HepG2 (cell line): ENCODE data around the gene PDPK1. TPM values are rescaled to one million over a fixed set of nuclear protein-coding genes. Genes with fewer than 3 reads are reported as not detected.
A peak's percentile ranks its signal among the peaks of the same experiment; 100 is the strongest.

ENCODE experiments used
- AHR ChIP-seq: IDR thresholded peaks from 2 replicates; pipeline ENCODE4 v1.6.1; 2018; ENCODE audit warnings: missing genetic modification reagents, missing compliant biosample characterization
- BCL6 ChIP-seq: IDR thresholded peaks from 2 replicates; pipeline ENCODE4 v1.6.1; 2016; ENCODE audit warnings: missing genetic modification reagents, missing compliant biosample characterization
- CBX5 ChIP-seq: sonication (generic); formaldehyde crosslinking; IDR thresholded peaks from 2 replicates; pipeline ENCODE4 v1.4.0; 2020; ENCODE audit warnings: missing genetic modification reagents, borderline replicate concordance
- CCDC6 ChIP-seq: sonication (generic); formaldehyde crosslinking; IDR thresholded peaks from 2 replicates; pipeline ENCODE4 v1.8.1; 2022; ENCODE audit warnings: mild to moderate bottlenecking, missing genetic modification reagents, moderate library complexity
- CSRNP1 ChIP-seq: sonication (generic); formaldehyde crosslinking; IDR thresholded peaks from 2 replicates; pipeline ENCODE4 v1.8.1; 2023; ENCODE audit warnings: mild to moderate bottlenecking, missing genetic modification reagents
- DPF2 ChIP-seq: sonication (generic); formaldehyde crosslinking; IDR thresholded peaks from 2 replicates; pipeline ENCODE4 v1.4.0; 2020; ENCODE audit warnings: mild to moderate bottlenecking, low read depth, missing genetic modification reagents, borderline replicate concordance
- ETV5 ChIP-seq: IDR thresholded peaks from 2 replicates; pipeline ENCODE4 v1.6.1; 2018; ENCODE audit warnings: missing biosample characterization, missing genetic modification reagents, inconsistent platforms, borderline replicate concordance
- IKZF1 ChIP-seq: fragments of 450-650 bp; IDR thresholded peaks from 2 replicates; pipeline ENCODE4 v1.7.1; 2016
- LBX2 ChIP-seq: sonication (generic); formaldehyde crosslinking; IDR thresholded peaks from 2 replicates; pipeline ENCODE4 v1.5.0; 2020; ENCODE audit warnings: missing genetic modification reagents, mild to moderate bottlenecking, borderline replicate concordance
- PAX8 ChIP-seq: sonication (generic); formaldehyde crosslinking; IDR thresholded peaks from 2 replicates; pipeline ENCODE4 v1.8.0; 2022; ENCODE audit warnings: mild to moderate bottlenecking, missing genetic modification reagents, borderline replicate concordance
- RARG ChIP-seq: sonication (generic); formaldehyde crosslinking; IDR thresholded peaks from 2 replicates; pipeline ENCODE4 v1.4.0; 2020; ENCODE audit warnings: low read depth, mild to moderate bottlenecking, missing genetic modification reagents
- SAP130 ChIP-seq: IDR thresholded peaks from 2 replicates; pipeline ENCODE4 v1.6.1; 2016; ENCODE audit warnings: low read depth
- THRA ChIP-seq: sonication (generic); formaldehyde crosslinking; IDR thresholded peaks from 2 replicates; pipeline ENCODE4 v1.4.0; 2020; ENCODE audit warnings: missing genetic modification reagents, borderline replicate concordance
- ZNF205 ChIP-seq: IDR thresholded peaks from 2 replicates; pipeline ENCODE4 v1.6.1; 2018; ENCODE audit warnings: missing biosample characterization, missing genetic modification reagents
- ZNF263 ChIP-seq: sonication (generic); formaldehyde crosslinking; IDR thresholded peaks from 2 replicates; pipeline ENCODE4 v1.4.0; 2020; ENCODE audit warnings: missing genetic modification reagents
- ZNF264 ChIP-seq: sonication (generic); formaldehyde crosslinking; IDR thresholded peaks from 2 replicates; pipeline ENCODE4 v1.4.0; 2020; ENCODE audit warnings: missing genetic modification reagents
- ZNF280B ChIP-seq: sonication (generic); formaldehyde crosslinking; IDR thresholded peaks from 2 replicates; pipeline ENCODE4 v1.5.0; 2020; ENCODE audit warnings: missing genetic modification reagents, mild to moderate bottlenecking, borderline replicate concordance
- ZNF362 ChIP-seq: sonication (generic); formaldehyde crosslinking; IDR thresholded peaks from 2 replicates; pipeline ENCODE4 v1.4.0; 2020; ENCODE audit warnings: missing genetic modification reagents, mild to moderate bottlenecking, borderline replicate concordance
- ZNF687 ChIP-seq: sonication (generic); formaldehyde crosslinking; IDR thresholded peaks from 2 replicates; pipeline ENCODE4 v1.5.1; 2020; ENCODE audit warnings: mild to moderate bottlenecking, missing genetic modification reagents, moderate library complexity
- polyA plus RNA-seq, 8 experiments: library from polyadenylated mRNA; depleted of rRNA in 3 of 8; stranded (reverse) in 7 of 8; unstranded in 1 of 8; fragments of >200 nt; fragmentation: Illumina TruSeq in 4 of 8; extraction: Trizol in 4 of 8; gene quantifications; 2 replicates each; pipeline versions ENCODE4 v1.2.1 to v1.2.3, GENCODE V29; 2011 to 2016; ENCODE audit warnings: low read depth in 4 of 8, missing spikeins in 1 of 8, mixed read lengths in 1 of 8; ENCODE audit not compliant: insufficient read depth in 1 of 8
- total RNA-seq, 5 experiments: library from RNA; depleted of rRNA; stranded (reverse); fragments of >200 nt; fragmentation: Illumina TruSeq; extraction: Trizol; gene quantifications; 2 replicates each; pipeline ENCODE4 v1.2.3, GENCODE V29; 2016; ENCODE audit warnings: low read depth in 1 of 5

PDPK1 gene
- total and polyA plus RNA-seq, 2 of the 13 experiments (the other 11 are each of a cell fraction or from before 2014, with no cell fraction given), result 59.6 to 129 TPM

- no peak for TF ChIP-seq LBX2
- TF ChIP-seq ETV5 (CRISPR knock-in tag), result peak; percentile 78; the same call in 1 of the 2 replicates
- TF ChIP-seq ZNF362, result peak; percentile 73; the same call in 1 of the 2 replicates
- TF ChIP-seq SAP130 (CRISPR knock-in tag), result peak; percentile 93
- 0 out of 2 replicates have a peak, but pooled peaks have one; percentile 54 for TF ChIP-seq ZNF205 (CRISPR knock-in tag)
- no peak for TF ChIP-seq ZNF264 (CRISPR knock-in tag)
- TF ChIP-seq IKZF1, result no peak
- peak; percentile 76 for TF ChIP-seq ZNF263 (CRISPR knock-in tag)
- TF ChIP-seq DPF2 (CRISPR knock-in tag), result peak; percentile 27; the same call in 1 of the 2 replicates
- 0 out of 2 replicates have a peak, but pooled peaks have one; percentile 26 for TF ChIP-seq CSRNP1
- TF ChIP-seq ZNF687 (CRISPR knock-in tag), result peak; percentile 92
- TF ChIP-seq CBX5 (CRISPR knock-in tag), result peak; percentile 55; the same call in 1 of the 2 replicates
- TF ChIP-seq PAX8 (CRISPR knock-in tag), result no peak
- 0 out of 2 replicates have a peak, but pooled peaks have one; percentile 35 for TF ChIP-seq RARG (CRISPR knock-in tag)
- TF ChIP-seq THRA (CRISPR knock-in tag), result peak; percentile 99
- TF ChIP-seq ZNF280B (CRISPR knock-in tag), result no peak
- TF ChIP-seq BCL6, result peak; percentile 54; the same call in 1 of the 2 replicates
- no peak for TF ChIP-seq CCDC6
- no peak for TF ChIP-seq AHR
Measured at GRCh38 chr16:2524339-2524938, 13.4 kb upstream of the PDPK1 start (continued).
